ENCODE measurements around the gene GLIPR1.
A peak's percentile ranks its signal among the peaks of the same experiment; 100 is the strongest.

The GLIPR1 gene

DNA sequence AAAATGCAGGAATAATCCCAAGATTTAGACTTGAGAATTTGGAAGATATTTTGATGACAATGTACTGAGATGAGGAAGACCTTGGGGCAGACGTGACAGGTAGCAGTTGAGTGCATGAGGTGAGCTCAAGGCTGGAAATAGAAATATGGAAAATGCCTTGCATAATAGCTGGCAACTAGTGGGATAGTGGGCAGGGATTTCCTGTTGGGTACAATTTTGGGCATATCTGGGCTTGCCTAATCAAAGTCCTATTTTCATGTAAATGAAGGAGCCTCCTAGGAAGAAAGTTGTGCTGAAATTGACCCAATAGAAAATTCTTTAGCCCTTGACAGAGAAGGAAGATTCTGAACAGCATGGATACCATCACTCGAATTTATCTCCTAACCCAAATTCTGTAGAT lies 6.4 kb upstream of the GLIPR1 start:
- TF ChIP-seq, protein P1, sequence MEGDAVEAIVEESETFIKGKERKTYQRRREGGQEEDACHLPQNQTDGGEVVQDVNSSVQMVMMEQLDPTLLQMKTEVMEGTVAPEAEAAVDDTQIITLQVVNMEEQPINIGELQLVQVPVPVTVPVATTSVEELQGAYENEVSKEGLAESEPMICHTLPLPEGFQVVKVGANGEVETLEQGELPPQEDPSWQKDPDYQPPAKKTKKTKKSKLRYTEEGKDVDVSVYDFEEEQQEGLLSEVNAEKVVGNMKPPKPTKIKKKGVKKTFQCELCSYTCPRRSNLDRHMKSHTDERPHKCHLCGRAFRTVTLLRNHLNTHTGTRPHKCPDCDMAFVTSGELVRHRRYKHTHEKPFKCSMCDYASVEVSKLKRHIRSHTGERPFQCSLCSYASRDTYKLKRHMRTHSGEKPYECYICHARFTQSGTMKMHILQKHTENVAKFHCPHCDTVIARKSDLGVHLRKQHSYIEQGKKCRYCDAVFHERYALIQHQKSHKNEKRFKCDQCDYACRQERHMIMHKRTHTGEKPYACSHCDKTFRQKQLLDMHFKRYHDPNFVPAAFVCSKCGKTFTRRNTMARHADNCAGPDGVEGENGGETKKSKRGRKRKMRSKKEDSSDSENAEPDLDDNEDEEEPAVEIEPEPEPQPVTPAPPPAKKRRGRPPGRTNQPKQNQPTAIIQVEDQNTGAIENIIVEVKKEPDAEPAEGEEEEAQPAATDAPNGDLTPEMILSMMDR (IDR thresholded peaks at IDR 0.05), result no peak
- no peaks in the 10 kb centered on the region for H3K4me1 Mint-ChIP-seq
- no peak overlapping the region for H3K4me3 Mint-ChIP-seq
- no peaks in the 10 kb centered on the region for H3K9me3 Mint-ChIP-seq
- DNase-seq, result no peak
- no peaks in the 10 kb centered on the region for H3K36me3 Mint-ChIP-seq (ENCODE audit: low read depth)
- H3K27me3 Mint-ChIP-seq (ENCODE audit: low read depth, poor library complexity), result no peaks in the 10 kb centered on the region
- H3K27ac Mint-ChIP-seq, result no peak overlapping the region

DNA sequence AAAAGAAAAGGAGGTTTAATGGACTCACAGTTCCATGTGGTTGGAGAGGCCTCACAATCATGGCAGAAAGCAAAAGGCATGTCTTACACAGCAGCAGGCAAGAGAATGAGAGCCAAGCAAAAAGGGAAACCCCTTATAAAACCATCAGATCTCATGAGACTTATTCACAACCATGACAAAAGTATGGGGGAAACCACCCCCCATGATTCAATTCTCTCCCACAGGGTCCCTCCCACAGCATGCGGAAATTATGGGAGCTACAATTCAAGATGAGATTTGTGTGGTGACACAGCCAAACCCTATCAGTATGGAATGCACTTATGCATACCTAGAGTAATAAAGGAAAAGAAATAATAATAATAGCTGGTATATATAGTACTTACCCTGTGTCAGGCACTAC lies 4.5 kb upstream of the GLIPR1 start:
- no peak for DNase-seq
- H3K36me3 Mint-ChIP-seq (ENCODE audit: low read depth), result no peaks in the 10 kb centered on the region
- no peak overlapping the region for H3K4me3 Mint-ChIP-seq
- H3K9me3 Mint-ChIP-seq, result no peaks in the 10 kb centered on the region
- no peak overlapping the region for H3K27ac Mint-ChIP-seq
- no peaks in the 10 kb centered on the region for H3K27me3 Mint-ChIP-seq (ENCODE audit: low read depth, poor library complexity)
- TF ChIP-seq, protein P1 (IDR thresholded peaks at IDR 0.05), result no peak
- peaks cover 10% of the 10 kb centered on the region for H3K4me1 Mint-ChIP-seq

GRCh38 chr12:75477137-75477536 lies 3.4 kb upstream of the GLIPR1 start:
- Mint-ChIP-seq H3K9me3 (no peaks in the 10 kb centered on the region), H3K27ac (no peak overlapping the region), H3K27me3 (ENCODE audit: low read depth, poor library complexity) (no peaks in the 10 kb centered on the region), H3K4me3 (no peak overlapping the region), H3K4me1 (peaks cover 21% of the 10 kb centered on the region), H3K36me3 (ENCODE audit: low read depth) (no peaks in the 10 kb centered on the region)
- TF ChIP-seq, protein P1 (IDR thresholded peaks at IDR 0.05), result no peak
- no peak for DNase-seq

- no peaks in the 10 kb centered on the region for H3K27me3 Mint-ChIP-seq (ENCODE audit: low read depth, poor library complexity)
- no peaks in the 10 kb centered on the region for H3K36me3 Mint-ChIP-seq (ENCODE audit: low read depth)
- peaks cover 31% of the 10 kb centered on the region for H3K4me1 Mint-ChIP-seq
- H3K27ac Mint-ChIP-seq, result no peak overlapping the region
- TF ChIP-seq, protein P1 (IDR thresholded peaks at IDR 0.05), result no peak
- DNase-seq, result no peak
- H3K4me3 Mint-ChIP-seq, result no peak overlapping the region
- no peaks in the 10 kb centered on the region for H3K9me3 Mint-ChIP-seq
Observed at GRCh38 chr12:75478116-75478794, 2.3 kb upstream of the GLIPR1 start.

GRCh38 chr12:75479963-75480461 lies 543 bp upstream of the GLIPR1 start:
- Mint-ChIP-seq H3K4me3 (no peak overlapping the region), H3K27ac (peak overlapping the region; percentile 2)
- no peak for DNase-seq

More at GRCh38 chr12:75479963-75480461, 543 bp upstream of the GLIPR1 start:
- H3K36me3 Mint-ChIP-seq (ENCODE audit: low read depth), result no peaks in the 10 kb centered on the region
- no peaks in the 10 kb centered on the region for H3K27me3 Mint-ChIP-seq (ENCODE audit: low read depth, poor library complexity)
- no peaks in the 10 kb centered on the region for H3K9me3 Mint-ChIP-seq
- TF ChIP-seq, protein P1 (IDR thresholded peaks at IDR 0.05), result no peak
- H3K4me1 Mint-ChIP-seq, result peaks cover 42% of the 10 kb centered on the region
